Neural progenitor cell (in vitro differentiated cells): ENCODE data around the gene CSAG3. TPM values are rescaled to one million over a fixed set of nuclear protein-coding genes. Genes with fewer than 3 reads are reported as not detected.

ENCODE experiments used
- total RNA-seq: library from RNA; depleted of rRNA; stranded (reverse); fragments of >200 nt; gene quantifications from 2 replicates; pipeline ENCODE4 v1.2.3, GENCODE V29; 2015; ENCODE audit warnings: low replicate concordance

The CSAG3 gene
- total RNA-seq, 1 donor from 2014 or later: not detected

Other genes starting within 250 kb of the CSAG3 start
- 0.90 and 1.5 TPM in 2 replicates for gene GABRQ, start 121.3 kb upstream of the CSAG3 start, total RNA-seq
- not detected in 2 replicates for gene MAGEA3, start 60.4 kb upstream of the CSAG3 start, total RNA-seq
- gene CSAG2, start 49.9 kb upstream of the CSAG3 start, total RNA-seq: not detected in 2 replicates
- not detected in 2 replicates for gene MAGEA2B, start 44.6 kb upstream of the CSAG3 start, total RNA-seq
- not detected in 2 replicates for gene CSAG1, start 25.5 kb upstream of the CSAG3 start, total RNA-seq
- not detected in 2 replicates for gene MAGEA12, start 25.5 kb upstream of the CSAG3 start, total RNA-seq
- gene MAGEA2, start 5.4 kb upstream of the CSAG3 start, total RNA-seq: not detected in 2 replicates
- not detected in 2 replicates for gene MAGEA6, start 10.5 kb downstream of the CSAG3 start, total RNA-seq
- gene CETN2, start 71.5 kb downstream of the CSAG3 start, total RNA-seq: 43.5 and 82.3 TPM in 2 replicates
- gene NSDHL, start 71.8 kb downstream of the CSAG3 start, total RNA-seq: 15.2 and 15.9 TPM in 2 replicates
- gene ZNF185, start 138.8 kb downstream of the CSAG3 start, total RNA-seq: 14.0 and 14.8 TPM in 2 replicates
- not detected in 2 replicates for gene PNMA5, start 234.9 kb downstream of the CSAG3 start, total RNA-seq